HG03039 (cell line): ENCODE measurements around the gene SESTD1.
A peak's percentile ranks its signal among the peaks of the same experiment; 100 is the strongest.
"Not testable (repeated sequence)": the region's sequence is repeated elsewhere in the genome, so short reads cannot be mapped to it uniquely, and the experiment has no call there.

Experiments used
- ATAC-seq: cut with Tn5 transposase; IDR thresholded peaks from one replicate; pipeline ENCODE4 v1.9.1; 2021; ENCODE audit warnings: mild to moderate bottlenecking, moderate library complexity; ENCODE audit not compliant: unreplicated experiment

Gene SESTD1

GRCh38 chr2:179266271-179266670 lies 1.6 kb upstream of the SESTD1 start:
- ATAC-seq: no peak

DNA sequence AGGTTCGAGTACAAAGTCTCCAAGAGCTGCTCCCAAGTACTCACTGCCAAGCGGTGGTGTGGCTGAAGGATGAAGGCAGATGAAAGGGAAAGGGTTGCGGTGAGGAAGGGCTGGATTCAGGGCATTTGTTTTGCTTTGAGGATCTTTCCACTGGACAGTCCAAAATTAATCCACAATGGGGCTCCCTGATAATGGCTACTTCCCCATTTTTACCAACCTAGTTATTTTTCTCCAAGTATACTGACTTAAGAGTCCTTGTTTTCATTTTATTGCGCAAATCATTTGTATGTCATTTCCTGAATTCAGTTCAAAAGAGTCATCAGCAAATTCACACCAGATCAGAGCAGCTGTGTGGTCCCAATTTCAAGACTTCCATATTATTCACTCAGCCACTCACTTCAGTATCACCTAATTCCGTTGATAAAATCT lies 464 bp upstream of the SESTD1 start:
- ATAC-seq: no peak

- peak; percentile 24 for ATAC-seq
Measured at GRCh38 chr2:179263446-179264367, 925 bp downstream of the SESTD1 start.

- ATAC-seq: no peak
Measured at GRCh38 chr2:179263015-179263414, 1.6 kb downstream of the SESTD1 start.

DNA sequence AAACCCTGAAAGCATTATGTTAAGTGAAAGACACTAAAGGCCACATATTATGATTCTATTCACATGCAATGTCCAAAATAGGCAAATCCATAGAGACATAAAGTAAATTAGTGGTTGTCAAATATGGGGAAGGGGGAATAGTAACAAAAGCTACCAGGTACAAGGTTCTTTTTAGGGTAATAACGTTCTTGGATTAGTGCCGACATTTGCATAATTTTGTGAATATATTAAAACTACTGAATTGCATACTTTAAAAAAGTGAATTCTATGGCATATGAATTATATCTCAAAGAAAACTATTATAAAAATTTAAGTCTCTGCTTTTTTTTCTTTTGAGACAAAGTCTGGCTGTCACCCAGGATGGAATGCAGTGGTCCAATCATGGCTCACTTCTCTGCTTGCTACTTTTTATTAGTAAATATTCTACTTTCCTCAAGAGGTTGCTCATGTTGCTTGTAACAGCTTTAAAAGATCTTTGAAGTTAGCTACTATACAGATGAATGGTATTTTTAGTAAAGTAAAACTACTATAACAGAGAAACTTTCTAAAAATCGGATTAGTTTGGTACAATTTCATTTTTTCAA lies 2.5 kb downstream of the SESTD1 start:
- ATAC-seq: no peak

- ATAC-seq: no peak
Measured at GRCh38 chr2:179261151-179261825, 3.3 kb downstream of the SESTD1 start.

DNA sequence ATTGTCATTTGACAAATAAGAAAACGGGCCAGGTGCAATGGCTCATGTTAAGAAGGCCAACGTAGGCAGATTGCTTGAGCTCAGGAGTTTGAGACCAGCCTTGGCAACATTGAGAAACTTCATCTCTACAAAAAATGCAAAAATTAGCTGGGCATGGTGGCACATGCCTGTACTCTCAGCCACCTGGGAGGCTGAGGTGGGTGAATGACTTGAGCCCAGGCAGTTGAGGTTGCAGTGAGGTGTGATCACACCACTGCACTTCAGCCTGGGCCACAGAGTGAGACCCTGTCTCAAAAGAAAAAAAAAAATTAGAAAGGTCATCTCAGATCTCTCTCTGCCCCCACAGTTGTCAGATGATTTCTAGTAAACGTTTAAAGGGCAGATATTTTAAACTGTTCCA lies 4.4 kb downstream of the SESTD1 start:
- ATAC-seq: no peak

DNA sequence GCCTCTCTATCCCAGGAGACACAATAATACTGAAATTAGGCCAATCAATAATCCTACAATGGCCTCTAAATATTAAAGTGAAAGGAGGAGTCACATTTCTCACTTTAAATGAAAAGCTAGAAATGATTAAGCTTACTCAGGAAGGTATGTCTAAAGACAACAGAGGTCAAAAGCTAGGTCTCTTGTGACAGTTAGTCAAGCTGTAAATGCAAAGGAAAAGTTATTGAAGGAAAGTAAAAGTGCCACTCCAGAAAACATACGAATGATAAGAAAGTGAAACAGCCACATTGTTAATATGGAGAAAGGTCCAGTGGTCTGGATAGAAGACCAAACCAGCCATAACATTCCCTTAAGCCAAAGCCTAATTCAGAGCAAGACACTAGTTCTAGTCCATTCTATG lies 9.5 kb downstream of the SESTD1 start:
- no peak for ATAC-seq

- ATAC-seq: peak; percentile 72
Measured at GRCh38 chr2:179253226-179253625, 11.4 kb downstream of the SESTD1 start.

DNA sequence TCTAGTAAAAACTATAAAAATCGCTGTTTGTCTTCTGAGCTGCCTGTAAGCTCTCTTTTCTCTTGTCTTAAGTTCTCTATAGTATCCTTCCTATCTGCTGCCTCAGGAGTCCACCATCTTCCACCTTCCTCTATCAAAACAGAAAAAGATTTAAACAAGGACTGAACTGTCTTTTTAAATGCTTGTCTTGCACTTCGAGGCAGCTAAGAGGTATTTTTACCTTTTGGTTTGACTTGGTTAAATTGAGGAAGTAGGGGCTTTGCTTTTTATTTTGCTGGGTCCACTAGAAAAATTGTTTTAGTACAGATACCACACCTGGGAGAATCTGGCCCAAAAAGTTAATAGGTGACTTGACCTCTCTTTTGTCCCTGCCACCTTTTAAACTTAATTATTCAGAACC lies 12.2 kb downstream of the SESTD1 start:
- no peak for ATAC-seq

GRCh38 chr2:179251870-179252269 lies 12.8 kb downstream of the SESTD1 start:
- ATAC-seq: no peak

- ATAC-seq: no peak
Measured at GRCh38 chr2:179250848-179251504, 13.7 kb downstream of the SESTD1 start.

GRCh38 chr2:179250095-179250494 lies 14.5 kb downstream of the SESTD1 start:
- no peak for ATAC-seq

- no peak for ATAC-seq
Measured at GRCh38 chr2:179248024-179248348, 16.6 kb downstream of the SESTD1 start.

GRCh38 chr2:179247318-179248023 lies 17.2 kb downstream of the SESTD1 start:
- no peak for ATAC-seq

DNA sequence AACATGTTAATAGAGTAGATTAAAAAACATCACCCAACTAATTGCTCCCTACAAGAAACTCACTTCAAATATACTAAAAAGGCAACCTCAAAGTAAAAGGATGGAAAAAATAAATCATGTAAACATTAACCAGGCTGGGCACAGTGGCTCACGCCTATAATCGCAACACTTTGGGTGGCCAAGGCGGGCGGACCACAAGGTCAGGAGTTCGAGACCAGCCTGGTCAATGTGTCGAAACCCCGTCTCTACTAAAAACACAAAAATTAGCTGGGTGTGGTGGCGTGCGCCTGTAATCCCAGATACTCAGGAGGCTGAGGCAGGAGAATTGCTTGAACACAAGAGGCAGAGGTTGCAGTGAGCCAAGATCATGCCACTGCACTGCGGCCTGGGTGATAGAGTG lies 18.8 kb downstream of the SESTD1 start:
- not testable (repeated sequence) for ATAC-seq

- ATAC-seq: no peak
Measured at GRCh38 chr2:179243046-179243445, 21.6 kb downstream of the SESTD1 start.

DNA sequence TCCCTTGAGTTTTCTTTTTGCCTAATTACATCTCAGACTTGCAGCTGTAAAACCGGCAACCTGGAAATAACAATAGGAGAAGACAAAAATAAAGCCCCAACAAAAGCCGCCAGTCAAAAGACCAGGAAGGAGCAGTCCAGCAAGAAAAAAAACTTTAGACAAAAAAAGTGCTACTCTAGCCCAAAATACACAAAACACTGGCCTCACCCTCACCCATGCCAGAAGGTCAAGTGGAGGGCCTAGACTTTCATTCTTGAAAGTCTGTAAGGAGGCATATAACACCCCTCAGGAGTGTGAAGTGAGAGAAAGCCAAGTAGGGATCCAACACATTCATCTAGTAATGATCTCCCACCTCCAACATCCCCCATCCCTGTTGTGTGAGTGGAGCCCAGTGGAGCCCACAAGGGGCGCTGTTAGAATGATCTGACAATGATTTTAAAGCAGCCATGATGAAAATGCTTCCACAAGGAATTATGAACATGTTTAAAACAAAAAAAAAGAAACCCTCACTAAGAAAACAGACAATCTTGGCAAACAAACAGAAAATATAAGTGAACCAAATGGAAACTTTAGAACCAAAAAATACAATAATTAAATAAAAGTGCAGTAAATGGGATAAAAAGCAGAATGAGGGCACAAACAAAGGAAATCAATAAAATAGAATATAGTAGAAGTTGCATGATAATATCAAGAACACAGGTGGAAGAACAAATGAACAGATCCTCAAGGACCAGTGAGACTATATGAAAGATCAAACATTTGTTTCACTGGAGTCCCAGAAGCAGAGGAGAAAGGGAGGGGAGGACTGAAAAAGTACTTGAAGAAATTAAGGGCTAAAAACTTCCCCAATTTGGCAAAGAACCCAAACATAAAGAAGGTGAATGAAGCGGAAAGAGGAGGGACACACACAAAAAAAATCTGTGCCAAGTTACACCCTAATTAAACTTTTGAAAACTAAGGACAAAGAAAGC lies 23.9 kb downstream of the SESTD1 start:
- no peak for ATAC-seq

- ATAC-seq: no peak
Measured at GRCh38 chr2:179239838-179240237, 24.8 kb downstream of the SESTD1 start.

DNA sequence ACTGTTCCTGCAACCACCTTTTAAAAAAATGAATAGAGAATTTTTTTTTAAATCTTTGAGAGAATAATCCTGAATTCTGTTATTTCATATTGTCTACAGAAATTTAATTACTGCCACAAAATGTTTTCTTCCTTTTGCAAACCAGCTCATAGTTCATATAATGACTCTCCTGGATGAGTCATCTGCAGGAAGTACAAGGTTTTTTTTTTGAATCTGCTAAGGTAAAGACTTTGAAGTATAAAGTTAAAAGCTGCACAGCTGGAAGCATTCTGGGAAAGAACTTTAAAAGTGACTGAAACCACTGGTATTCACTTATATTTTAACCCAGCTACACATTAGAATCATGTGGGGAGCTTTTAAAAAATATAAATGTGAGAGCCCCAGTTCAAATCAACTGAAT lies 25.4 kb downstream of the SESTD1 start:
- peak; percentile 66 for ATAC-seq
